ENCODE measurements around the gene ASPM. TPM values are rescaled to one million over a fixed set of nuclear protein-coding genes. Genes with fewer than 3 reads are reported as not detected.
A peak's percentile ranks its signal among the peaks of the same experiment; 100 is the strongest.

The ASPM gene
- total and polyA plus RNA-seq, 2 of the 8 experiments (the other 6 are each of a cell fraction or from before 2014, with no cell fraction given): 5.1 to 50.3 TPM

DNA sequence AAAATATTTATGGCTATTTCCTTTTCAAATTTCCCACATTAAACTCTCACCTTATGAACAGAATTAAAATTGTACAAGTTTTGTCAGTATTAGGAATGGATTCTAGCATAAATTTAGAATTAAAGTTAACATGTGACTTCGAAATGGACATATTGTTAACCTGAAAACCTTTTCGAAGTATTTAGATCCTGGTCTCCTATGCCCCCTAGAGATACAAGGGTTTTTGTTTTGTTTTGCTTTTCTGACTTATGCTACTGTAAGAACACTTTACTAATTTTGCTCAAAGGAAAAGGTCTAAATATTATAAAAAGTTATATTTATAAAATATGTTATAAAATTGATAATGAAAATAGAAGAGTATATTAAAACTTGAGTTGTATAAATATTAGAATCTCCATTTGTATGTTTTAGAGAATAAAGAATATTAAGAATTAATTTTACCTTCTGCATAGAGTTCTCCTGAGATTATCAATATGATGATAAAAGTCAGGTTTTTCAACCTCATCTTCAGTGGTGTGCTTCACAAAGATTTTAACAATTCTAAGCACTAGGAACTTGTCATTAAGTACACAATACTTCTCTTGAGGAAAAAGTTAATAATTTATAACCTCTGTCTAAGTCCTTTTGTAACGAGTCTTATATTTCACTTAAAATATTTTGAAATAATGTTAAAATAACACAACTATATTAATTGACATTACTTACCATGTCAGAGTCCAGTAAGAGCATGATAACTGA is 79.6 kb downstream of the ASPM start, which contains the start of gene F13B:
F13B (minus strand) TSS at position 542 of the 738 bp plus-strand sequence; CDS start at position 505, 37 bp downstream.
- H3K14ac ChIP-seq (ENCODE audit: insufficient read length): no peak within 1 kb of the TSS
- H2BK12ac ChIP-seq (ENCODE audit: low read depth, low read length): no peak within 1 kb of the TSS
- no peak within 1 kb of the TSS for H3K4me3 ChIP-seq (ENCODE audit: extremely low read depth in 1 of 4, insufficient read depth in 2 of 4, low read depth in 3 of 4, low read length in 4 of 4)
- no peak within 1 kb of the TSS for H3K4me2 ChIP-seq (ENCODE audit: insufficient read depth in 1 of 2, low read depth in 2 of 2, low read length in 2 of 2)
- H3K9me3 ChIP-seq (ENCODE audit: insufficient read depth in 2 of 2, low read depth in 1 of 2, low read length in 1 of 2): no peaks in the 10 kb centered on the region
- H4K5ac ChIP-seq (ENCODE audit: insufficient read length, low read depth, low read length): no peak within 1 kb of the TSS
- H3K27ac ChIP-seq (ENCODE audit: low read depth, low read length): no peak within 1 kb of the TSS
- ChIA-PET CTCF (ENCODE audit: partially characterized antibody) (interaction anchor here (1.8 kb wide), 1 partner anchor 343 kb away, joined by 5 read pairs; no protein-coding TSS in a partner anchor), POLR2A (ENCODE audit: partially characterized antibody) (no interaction called here)
- no peak within 1 kb of the TSS for H3K4ac ChIP-seq (replicated peaks; ENCODE audit: insufficient read length, low read depth, low read length)
- H4K8ac ChIP-seq (ENCODE audit: extremely low read depth, insufficient read depth, low read length): no peak within 1 kb of the TSS
- no peaks in the 10 kb centered on the region for H3K23me2 ChIP-seq (ENCODE audit: low read depth, low read length)
- no peaks in the 10 kb centered on the region for H3K27me3 ChIP-seq (replicated peaks in 1 of 4; ENCODE audit: control insufficient read depth in 3 of 4, extremely low read depth in 1 of 4, insufficient read depth in 3 of 4, low read length in 3 of 4)
- no peak within 1 kb of the TSS for H3K23ac ChIP-seq (ENCODE audit: insufficient read length)
- H3K79me1 ChIP-seq (ENCODE audit: low read depth, low read length): no peaks in the 10 kb centered on the region
- no peak within 1 kb of the TSS for H4K91ac ChIP-seq (replicated peaks; ENCODE audit: insufficient read length, low read length)
- no peak within 1 kb of the TSS for H2BK5ac ChIP-seq (ENCODE audit: low read depth, low read length)
- no peaks in the 10 kb centered on the region for H3K79me2 ChIP-seq (ENCODE audit: control insufficient read depth in 1 of 2, insufficient read depth in 2 of 2, low read length in 2 of 2)
- no peak within 1 kb of the TSS for H3K18ac ChIP-seq (ENCODE audit: extremely low read depth, low read length)
- WGBS, 2 experiments (ENCODE audit: extremely low coverage in 1 of 2, insufficient coverage in 1 of 2, insufficient read length in 1 of 2, insufficient replicate concordance in 2 of 2, low coverage in 1 of 2, low lambda C conversion rate in 2 of 2, missing lambda C conversion rate in 1 of 2): 91% methylated on average over 3 of the region's 3 CpGs; no CpG with 5 or more reads in 1 of the 2 experiments
- H2BK15ac ChIP-seq (ENCODE audit: low read length): no peak within 1 kb of the TSS
- no peak within 1 kb of the TSS for H2AFZ ChIP-seq (ENCODE audit: low read length)
- DNase-seq (ENCODE audit: low read depth in 1 of 2, low spot score in 2 of 2) (no peak), FAIRE-seq (no peak)
- no peak within 1 kb of the TSS for H2BK120ac ChIP-seq (replicated peaks; ENCODE audit: low read depth, low read length)
- TF ChIP-seq GTF2F1 (IDR thresholded peaks at IDR 0.05; ENCODE audit: borderline replicate concordance, low read depth, low read length) (no peak), RAD21 (IDR thresholded peaks at IDR 0.05 in 1 of 2, conservative IDR thresholded peaks at IDR 0.05 in 1 of 2; ENCODE audit: low read depth in 2 of 2, low read length in 2 of 2) (peak; percentile 31 to 34)
- H3K36me3 ChIP-seq (ENCODE audit: control insufficient read depth in 2 of 4, insufficient read depth in 4 of 4, low read length in 3 of 4): no peaks in the 10 kb centered on the region
- H3K4me1 ChIP-seq (replicated peaks in 1 of 4; ENCODE audit: control insufficient read depth in 3 of 4, insufficient read depth in 4 of 4, low read length in 3 of 4): no peaks in the 10 kb centered on the region
- H2BK20ac ChIP-seq (ENCODE audit: low read length): no peak within 1 kb of the TSS
- no peak within 1 kb of the TSS for H3K9ac ChIP-seq (replicated peaks in 1 of 4; ENCODE audit: extremely low read depth in 1 of 4, low read depth in 3 of 4, low read length in 3 of 4)
- no peaks in the 10 kb centered on the region for H4K20me1 ChIP-seq (replicated peaks in 1 of 2; ENCODE audit: control insufficient read depth in 1 of 2, insufficient read depth in 2 of 2, low read length in 2 of 2)
- H2AK5ac ChIP-seq (ENCODE audit: low read depth, low read length): no peak within 1 kb of the TSS
- H3K56ac ChIP-seq (replicated peaks; ENCODE audit: insufficient read length, low read depth, low read length): no peak within 1 kb of the TSS

Measured in H1 (cell line).